Lower leg skin (tissue), 3 donors: ENCODE measurements around the gene UBE2G1.

Source experiments
- POLR2A ChIP-seq, 2 donors: fragments of 450-650 bp; IDR thresholded peaks; one replicate each; pipeline ENCODE4 v1.6.1; 2016 to 2017; ENCODE audit warnings: antibody characterized with exemption in 2 of 2, mild to moderate bottlenecking in 1 of 2, moderate library complexity in 1 of 2
- TF ChIP-seq, protein P1 (sequence below), 3 donors: fragments of 450-650 bp; IDR thresholded peaks; one replicate each; pipeline ENCODE4 v1.5.1; 2016; ENCODE audit warnings: antibody characterized with exemption in 3 of 3, mild to moderate bottlenecking in 3 of 3, moderate library complexity in 2 of 3

DNA sequence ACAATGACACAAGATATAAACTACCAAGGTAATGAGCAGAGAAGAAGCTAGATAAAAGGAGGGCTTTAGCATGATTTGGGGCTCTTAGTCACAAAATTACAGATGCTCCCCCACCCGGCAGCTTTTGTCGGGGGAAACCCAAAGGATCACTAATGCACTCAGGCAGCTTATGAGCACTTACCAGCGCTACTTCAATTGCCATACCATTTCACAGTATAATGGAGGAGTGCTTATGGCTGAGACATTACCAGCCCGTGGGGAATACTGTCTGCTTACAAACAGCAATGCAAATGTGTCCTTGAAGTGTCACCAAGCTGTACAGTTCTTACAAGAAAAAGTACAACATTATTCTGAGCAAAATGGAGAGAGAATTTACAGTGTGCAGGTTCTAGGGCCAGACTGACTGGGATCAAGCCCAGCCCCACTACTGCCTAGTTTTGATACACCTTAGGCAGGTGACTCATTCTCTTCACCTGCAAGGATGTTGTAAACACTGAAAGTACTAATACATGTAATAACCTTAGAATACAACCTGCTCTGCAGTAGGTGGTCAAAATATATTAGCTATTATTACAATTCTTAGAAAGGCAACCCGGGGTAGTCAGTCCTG is 119.0 kb downstream of the UBE2G1 start:
- TF ChIP-seq, protein P1, sequence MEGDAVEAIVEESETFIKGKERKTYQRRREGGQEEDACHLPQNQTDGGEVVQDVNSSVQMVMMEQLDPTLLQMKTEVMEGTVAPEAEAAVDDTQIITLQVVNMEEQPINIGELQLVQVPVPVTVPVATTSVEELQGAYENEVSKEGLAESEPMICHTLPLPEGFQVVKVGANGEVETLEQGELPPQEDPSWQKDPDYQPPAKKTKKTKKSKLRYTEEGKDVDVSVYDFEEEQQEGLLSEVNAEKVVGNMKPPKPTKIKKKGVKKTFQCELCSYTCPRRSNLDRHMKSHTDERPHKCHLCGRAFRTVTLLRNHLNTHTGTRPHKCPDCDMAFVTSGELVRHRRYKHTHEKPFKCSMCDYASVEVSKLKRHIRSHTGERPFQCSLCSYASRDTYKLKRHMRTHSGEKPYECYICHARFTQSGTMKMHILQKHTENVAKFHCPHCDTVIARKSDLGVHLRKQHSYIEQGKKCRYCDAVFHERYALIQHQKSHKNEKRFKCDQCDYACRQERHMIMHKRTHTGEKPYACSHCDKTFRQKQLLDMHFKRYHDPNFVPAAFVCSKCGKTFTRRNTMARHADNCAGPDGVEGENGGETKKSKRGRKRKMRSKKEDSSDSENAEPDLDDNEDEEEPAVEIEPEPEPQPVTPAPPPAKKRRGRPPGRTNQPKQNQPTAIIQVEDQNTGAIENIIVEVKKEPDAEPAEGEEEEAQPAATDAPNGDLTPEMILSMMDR (IDR thresholded peaks at IDR 0.05) = no peak
- TF ChIP-seq POLR2A (IDR thresholded peaks at IDR 0.05) = no peak
